Parathyroid adenoma (tissue), 2 donors: ENCODE data around the gene JAGN1.
"Not testable (repeated sequence)": the region's sequence is repeated elsewhere in the genome, so short reads cannot be mapped to it uniquely, and the experiment has no call there.

Experiments
- H2AFZ ChIP-seq: fragments of 300-600 bp; sonication (generic); one replicate; pipeline ENCODE4 v1.7.0; 2017; ENCODE audit warnings: antibody characterized with exemption, mild to moderate bottlenecking
- H3K27ac ChIP-seq: fragments of 300-600 bp; sonication (generic); one replicate; pipeline ENCODE4 v1.7.0; 2017
- H3K27me3 ChIP-seq: fragments of 300-600 bp; sonication (generic); one replicate; pipeline ENCODE4 v1.7.0; 2017; ENCODE audit warnings: low read length; ENCODE audit not compliant: control insufficient read depth, insufficient read depth
- H3K36me3 ChIP-seq: fragments of 300-600 bp; sonication (generic); one replicate; pipeline ENCODE4 v1.7.0; 2017; ENCODE audit warnings: low read length; ENCODE audit not compliant: control insufficient read depth, insufficient read depth
- H3K4me1 ChIP-seq: fragments of 300-600 bp; sonication (generic); one replicate; pipeline ENCODE4 v1.7.0; 2017; ENCODE audit warnings: control low read depth
- H3K4me2 ChIP-seq: fragments of 300-600 bp; sonication (generic); one replicate; pipeline ENCODE4 v1.7.0; 2017; ENCODE audit warnings: low read length
- H3K4me3 ChIP-seq: fragments of 300-600 bp; sonication (generic); one replicate; pipeline ENCODE4 v1.7.0; 2017; ENCODE audit warnings: low read depth, low read length
- H3K79me2 ChIP-seq: fragments of 300-600 bp; sonication (generic); one replicate; pipeline ENCODE4 v1.7.0; 2017; ENCODE audit warnings: control low read depth
- H3K9ac ChIP-seq: fragments of 300-600 bp; sonication (generic); one replicate; pipeline ENCODE4 v1.7.0; 2017; ENCODE audit warnings: mild to moderate bottlenecking
- H3K9me3 ChIP-seq: fragments of 300-600 bp; sonication (generic); one replicate; pipeline ENCODE4 v1.7.0; 2017; ENCODE audit warnings: low read length; ENCODE audit not compliant: control insufficient read depth
- CTCF ChIP-seq: fragments of 300-600 bp; sonication (generic); IDR thresholded peaks from one replicate; pipeline ENCODE4 v1.7.0; 2017; ENCODE audit warnings: antibody characterized with exemption, mild to moderate bottlenecking
- donor health status: primary hyperparathyroidism.

Gene JAGN1

GRCh38 chr3:9869955-9870354 is 20.5 kb upstream of the JAGN1 start:
- Histone ChIP-seq H3K4me2 (no peak overlapping the region), H3K4me1 (no peaks in the 10 kb centered on the region), H3K27me3 (no peaks in the 10 kb centered on the region), H3K27ac (no peak overlapping the region), H3K9ac (no peak overlapping the region), H3K4me3 (no peak overlapping the region), H3K79me2 (no peaks in the 10 kb centered on the region), H3K9me3 (no peaks in the 10 kb centered on the region), H2AFZ (no peak overlapping the region), H3K36me3 (no peaks in the 10 kb centered on the region)
- no peak for TF ChIP-seq CTCF

- H3K27ac ChIP-seq, result no peak overlapping the region
- H3K27me3 ChIP-seq, result no peaks in the 10 kb centered on the region
- no peak overlapping the region for H2AFZ ChIP-seq
- no peaks in the 10 kb centered on the region for H3K36me3 ChIP-seq
- H3K9ac ChIP-seq, result no peak overlapping the region
- TF ChIP-seq CTCF, result no peak
- no peaks in the 10 kb centered on the region for H3K9me3 ChIP-seq
- H3K4me1 ChIP-seq, result no peaks in the 10 kb centered on the region
- H3K4me3 ChIP-seq, result no peak overlapping the region
- no peaks in the 10 kb centered on the region for H3K79me2 ChIP-seq
- H3K4me2 ChIP-seq, result no peak overlapping the region
Observed at GRCh38 chr3:9870978-9871377, 19.4 kb upstream of the JAGN1 start.

GRCh38 chr3:9872067-9872466 is 18.3 kb upstream of the JAGN1 start:
- H3K79me2 ChIP-seq, H3K9ac ChIP-seq, H3K9me3 ChIP-seq, H3K4me3 ChIP-seq, H3K36me3 ChIP-seq, H3K27ac ChIP-seq, H2AFZ ChIP-seq, H3K4me1 ChIP-seq, H3K4me2 ChIP-seq, H3K27me3 ChIP-seq: not testable (repeated sequence)

GRCh38 chr3:9875448-9875847 is 15.0 kb upstream of the JAGN1 start:
- Histone ChIP-seq H3K9me3 (no peaks in the 10 kb centered on the region), H3K79me2 (no peaks in the 10 kb centered on the region), H3K27me3 (no peaks in the 10 kb centered on the region), H2AFZ (no peak overlapping the region), H3K9ac (no peak overlapping the region), H3K36me3 (no peaks in the 10 kb centered on the region), H3K4me1 (no peaks in the 10 kb centered on the region), H3K4me3 (no peak overlapping the region), H3K27ac (no peak overlapping the region), H3K4me2 (no peak overlapping the region)
- no peak for TF ChIP-seq CTCF

GRCh38 chr3:9876255-9876654 is 14.2 kb upstream of the JAGN1 start:
- H3K36me3 ChIP-seq, H2AFZ ChIP-seq, H3K79me2 ChIP-seq, H3K27me3 ChIP-seq, H3K4me3 ChIP-seq, H3K9ac ChIP-seq, H3K4me1 ChIP-seq, H3K4me2 ChIP-seq, H3K9me3 ChIP-seq, H3K27ac ChIP-seq: not testable (repeated sequence)

- Histone ChIP-seq H2AFZ (no peak overlapping the region), H3K36me3 (no peaks in the 10 kb centered on the region), H3K4me3 (no peak overlapping the region), H3K9me3 (no peaks in the 10 kb centered on the region), H3K9ac (no peak overlapping the region), H3K4me1 (no peaks in the 10 kb centered on the region), H3K4me2 (no peak overlapping the region), H3K27ac (no peak overlapping the region), H3K79me2 (no peaks in the 10 kb centered on the region), H3K27me3 (no peaks in the 10 kb centered on the region)
- TF ChIP-seq CTCF, result no peak
Observed at GRCh38 chr3:9876991-9877390, 13.4 kb upstream of the JAGN1 start.
